Astrocyte of the cerebellum (primary cell): ENCODE data around the gene ARFRP1.

Source experiments
- DNase-seq: peaks from one replicate; pipeline ENCODE4 v3.0.0-alpha.2; 2011; ENCODE audit warnings: low read depth
- H3K4me3 ChIP-seq: 2 replicates; pipeline ENCODE4 v1.5.1; 2011; ENCODE audit warnings: mild to moderate bottlenecking, low read depth, low read length, moderate library complexity
- in situ Hi-C: cut with HindIII; loops from 2 replicates; pipeline ENCODE4 v1.10.0; 2017; ENCODE audit warnings: low sequenced_read_pairs
- TF ChIP-seq, protein P1 (sequence below): IDR thresholded peaks from 2 replicates; pipeline ENCODE4 v1.5.1; 2012; ENCODE audit warnings: low read length, low read depth, moderate library complexity, mild to moderate bottlenecking; ENCODE audit errors: missing control alignments

The ARFRP1 gene, protein sequence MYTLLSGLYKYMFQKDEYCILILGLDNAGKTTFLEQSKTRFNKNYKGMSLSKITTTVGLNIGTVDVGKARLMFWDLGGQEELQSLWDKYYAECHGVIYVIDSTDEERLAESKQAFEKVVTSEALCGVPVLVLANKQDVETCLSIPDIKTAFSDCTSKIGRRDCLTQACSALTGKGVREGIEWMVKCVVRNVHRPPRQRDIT

DNA sequence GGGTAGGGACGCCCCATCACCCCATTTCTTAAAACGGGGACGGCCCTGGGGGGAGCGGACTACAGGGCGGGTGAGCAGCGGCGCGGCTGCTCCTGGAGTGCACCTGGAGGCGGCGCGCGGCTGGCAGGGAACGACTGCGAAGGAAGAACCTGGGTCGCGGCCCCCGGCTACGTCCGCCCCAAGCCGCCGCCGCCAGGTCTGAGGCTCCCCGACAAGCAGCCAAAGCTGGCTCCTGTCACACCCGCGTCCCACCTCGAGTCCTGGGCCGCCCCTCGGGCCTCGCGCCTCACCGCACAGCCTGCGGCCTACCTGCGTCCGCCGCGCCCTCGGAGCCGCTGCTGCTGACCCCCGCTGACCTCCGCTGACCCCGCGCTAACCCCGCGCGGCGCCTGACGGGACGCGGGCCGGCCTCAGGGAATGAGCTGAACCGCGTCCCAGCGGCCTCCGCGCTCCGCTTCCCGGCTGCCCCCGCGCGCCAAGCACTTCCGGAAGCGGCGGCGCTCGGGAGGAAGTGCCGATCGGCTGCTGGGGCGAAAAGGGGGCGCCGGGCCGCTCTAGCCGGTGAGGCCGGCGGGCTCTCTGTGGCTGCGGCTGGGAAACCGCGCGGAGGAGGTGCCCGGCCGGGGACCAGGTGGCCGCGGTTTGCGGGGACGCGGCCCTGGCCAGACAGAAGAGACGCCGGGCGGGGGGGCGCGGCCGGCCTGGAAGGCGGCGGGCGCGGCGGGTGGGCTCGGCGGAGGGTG lies at the start of gene ARFRP1, which contains the start of gene ZGPAT:
Gene ARFRP1 (minus strand): TSS at position 419 of the 743 bp plus-strand sequence. CDS start 885 bp downstream, outside the sequence.
Gene ZGPAT (plus strand): TSS at position 482 of the 743 bp plus-strand sequence. CDS start 542 bp downstream, outside the sequence.
- peak within 1 kb of the TSS; percentile 83 for H3K4me3 ChIP-seq
- DNase-seq, result peak; percentile 32
- in situ Hi-C loops, result no loop called here
- TF ChIP-seq, protein P1, sequence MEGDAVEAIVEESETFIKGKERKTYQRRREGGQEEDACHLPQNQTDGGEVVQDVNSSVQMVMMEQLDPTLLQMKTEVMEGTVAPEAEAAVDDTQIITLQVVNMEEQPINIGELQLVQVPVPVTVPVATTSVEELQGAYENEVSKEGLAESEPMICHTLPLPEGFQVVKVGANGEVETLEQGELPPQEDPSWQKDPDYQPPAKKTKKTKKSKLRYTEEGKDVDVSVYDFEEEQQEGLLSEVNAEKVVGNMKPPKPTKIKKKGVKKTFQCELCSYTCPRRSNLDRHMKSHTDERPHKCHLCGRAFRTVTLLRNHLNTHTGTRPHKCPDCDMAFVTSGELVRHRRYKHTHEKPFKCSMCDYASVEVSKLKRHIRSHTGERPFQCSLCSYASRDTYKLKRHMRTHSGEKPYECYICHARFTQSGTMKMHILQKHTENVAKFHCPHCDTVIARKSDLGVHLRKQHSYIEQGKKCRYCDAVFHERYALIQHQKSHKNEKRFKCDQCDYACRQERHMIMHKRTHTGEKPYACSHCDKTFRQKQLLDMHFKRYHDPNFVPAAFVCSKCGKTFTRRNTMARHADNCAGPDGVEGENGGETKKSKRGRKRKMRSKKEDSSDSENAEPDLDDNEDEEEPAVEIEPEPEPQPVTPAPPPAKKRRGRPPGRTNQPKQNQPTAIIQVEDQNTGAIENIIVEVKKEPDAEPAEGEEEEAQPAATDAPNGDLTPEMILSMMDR, result no peak

DNA sequence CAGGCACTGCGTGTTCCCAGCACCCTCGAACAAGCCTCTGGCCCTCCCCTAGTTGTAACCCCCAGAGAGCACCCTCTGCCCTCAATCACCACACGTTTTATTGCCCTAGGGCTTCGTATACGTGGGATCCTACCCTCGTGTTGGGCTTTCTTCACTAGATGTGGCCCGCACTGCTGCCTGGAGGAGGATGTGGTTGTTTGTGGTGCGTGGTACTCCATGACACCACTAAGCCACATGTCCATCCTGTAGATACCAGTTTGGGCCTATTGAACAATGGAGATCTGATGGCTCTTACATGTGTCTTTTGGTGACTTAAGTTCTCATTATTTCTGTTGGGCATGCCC lies 48.8 kb upstream of the ARFRP1 start:
- DNase-seq, result no peak
- in situ Hi-C loops, result no loop called here
- TF ChIP-seq, protein P1, result no peak
- no peak overlapping the region for H3K4me3 ChIP-seq

DNA sequence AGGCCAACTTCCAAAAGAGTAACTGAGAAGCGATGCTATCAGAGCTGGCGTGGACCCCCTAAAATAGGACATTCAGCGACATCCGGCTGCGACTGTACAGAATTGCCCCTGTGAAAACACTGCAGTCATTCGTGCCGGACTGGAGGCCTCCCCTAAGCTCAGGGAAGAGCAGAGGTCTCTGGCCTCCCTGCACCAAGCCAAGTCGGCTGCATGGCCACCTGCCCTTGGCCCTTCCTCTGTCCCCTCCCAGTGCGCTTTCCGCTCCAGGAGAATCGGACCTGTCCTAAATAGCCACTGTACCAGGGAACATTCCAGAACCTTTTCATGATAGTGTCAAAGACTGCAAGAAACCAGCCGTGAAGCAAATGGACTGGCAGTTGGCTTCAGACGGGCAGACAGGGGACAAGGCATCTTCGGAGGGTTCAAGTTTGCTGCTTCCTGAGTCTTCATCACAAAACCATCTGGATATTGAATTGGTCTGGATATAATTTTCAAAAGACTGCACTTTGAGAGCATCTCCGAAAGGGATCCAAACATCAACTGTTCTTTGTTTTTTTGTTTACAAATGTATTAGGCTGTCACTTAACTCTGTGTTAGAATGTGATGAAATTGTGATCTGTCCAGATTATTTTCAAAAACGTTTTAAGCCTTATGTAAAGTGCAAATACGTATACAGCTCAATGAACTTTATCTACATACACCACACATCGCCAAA lies 48.3 kb upstream of the ARFRP1 start:
- DNase-seq, result no peak
- no peak overlapping the region for H3K4me3 ChIP-seq
- TF ChIP-seq, protein P1, result no peak
- in situ Hi-C loops, result no loop called here

DNA sequence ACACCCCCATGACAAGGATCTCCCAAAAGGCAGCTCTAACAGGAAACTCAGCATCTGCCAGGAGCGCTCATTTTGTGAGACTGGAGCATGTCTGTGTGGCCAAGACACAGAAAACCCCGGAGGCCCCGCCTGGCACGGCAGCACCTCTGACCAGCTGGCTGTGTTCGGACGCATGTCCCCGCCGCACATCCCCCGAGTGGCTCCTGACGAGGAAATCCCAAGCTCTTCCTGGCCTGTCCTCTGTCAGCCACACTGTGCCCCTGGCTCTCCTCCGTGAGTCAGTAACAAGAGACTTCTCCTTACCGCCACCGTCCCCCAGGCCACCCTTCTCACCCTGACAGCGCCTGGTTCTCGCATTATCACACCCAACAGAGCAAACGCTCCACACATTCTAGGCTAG lies 46.2 kb upstream of the ARFRP1 start:
- H3K4me3 ChIP-seq, result no peak overlapping the region
- in situ Hi-C loops, result no loop called here
- DNase-seq, result no peak
- TF ChIP-seq, protein P1, result no peak

DNA sequence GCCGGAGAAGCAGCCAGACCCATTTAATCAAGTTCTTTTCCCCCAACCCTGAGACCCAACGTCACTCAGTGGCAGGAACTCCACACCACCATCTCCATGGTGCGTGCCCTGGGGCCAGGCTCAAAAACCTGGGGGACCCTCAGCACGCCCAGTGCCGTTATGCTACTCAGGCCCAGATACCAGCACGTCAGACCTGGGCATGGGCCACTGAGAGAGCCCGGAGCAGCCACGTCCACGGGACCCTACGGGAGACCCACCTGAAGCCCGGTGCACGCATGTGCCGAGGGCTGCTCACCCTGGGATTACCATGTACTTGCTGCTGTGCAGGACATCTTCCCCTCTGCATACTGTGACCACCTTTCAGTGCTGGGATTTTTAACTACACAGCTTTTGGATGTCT lies 45.6 kb upstream of the ARFRP1 start:
- in situ Hi-C loops, result no loop called here
- H3K4me3 ChIP-seq, result no peak overlapping the region

DNA sequence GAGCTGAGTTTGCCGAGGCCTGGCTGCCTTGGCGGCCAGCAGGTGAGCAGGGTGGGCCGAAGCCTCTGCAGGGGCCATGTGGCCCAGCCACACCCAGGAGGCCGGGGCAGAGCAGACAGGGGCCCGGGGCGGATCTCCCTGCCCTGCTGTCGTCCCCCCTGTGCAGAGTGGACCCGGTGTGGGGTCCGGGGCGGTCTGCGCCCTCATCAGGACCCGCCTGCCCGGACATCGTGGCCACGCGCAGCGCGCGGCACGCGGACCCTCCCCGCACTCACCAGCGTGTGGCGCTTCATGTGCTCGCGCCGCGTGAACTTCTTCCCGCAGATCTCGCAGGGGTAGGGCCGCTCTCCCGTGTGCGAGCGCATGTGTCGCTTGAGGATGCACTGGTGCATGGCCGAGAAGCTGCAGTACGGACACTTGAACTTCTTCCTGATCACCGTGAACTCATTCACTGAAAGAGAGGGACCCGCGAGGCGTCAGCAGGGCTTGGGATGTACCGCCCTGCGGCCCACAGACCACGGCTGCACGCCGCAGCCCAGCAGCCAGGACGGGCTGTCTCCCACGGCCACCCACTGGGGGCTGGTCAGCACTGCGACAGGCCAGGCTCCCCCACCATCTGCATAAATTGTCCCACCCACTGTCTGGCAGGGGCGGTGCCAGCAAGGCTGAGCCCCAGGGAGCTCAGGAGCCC lies 44.8 kb upstream of the ARFRP1 start:
- TF ChIP-seq, protein P1, result no peak
- H3K4me3 ChIP-seq, result no peak overlapping the region
- no peak for DNase-seq
- in situ Hi-C loops, result no loop called here

More for the DNA sequence above, 45.6 kb upstream of the ARFRP1 start:
- DNase-seq, result no peak
- TF ChIP-seq, protein P1, result no peak
